Astrocyte (in vitro differentiated cells and primary cell): ENCODE data around the gene KRTAP5-6. TPM values are rescaled to one million over a fixed set of nuclear protein-coding genes. Genes with fewer than 3 reads are reported as not detected.

Experiments used
- DNase-seq: peaks from one replicate; pipeline ENCODE4 v3.0.0-alpha.2; 2010; ENCODE audit warnings: low read depth
- FAIRE-seq: peaks from 2 replicates; lab custom pipeline; 2011; peaks lifted over from hg19 to GRCh38; lab: Jason Lieb, UNC
- H2AFZ ChIP-seq: 2 replicates; pipeline ENCODE4 v1.6.0; 2012; ENCODE audit warnings: low read depth, low read length, inconsistent platforms
- H3K27ac ChIP-seq: 2 replicates; pipeline ENCODE4 v1.5.1; 2011; ENCODE audit warnings: low read depth, low read length, inconsistent platforms
- H3K27me3 ChIP-seq: 2 replicates; pipeline ENCODE4 v1.6.0; 2011; ENCODE audit warnings: low read length, inconsistent platforms; ENCODE audit not compliant: insufficient read depth
- H3K36me3 ChIP-seq: 2 replicates; pipeline ENCODE4 v1.5.1; 2011; ENCODE audit warnings: low read length, inconsistent platforms; ENCODE audit not compliant: insufficient read depth
- H3K4me1 ChIP-seq: 2 replicates; pipeline ENCODE4 v1.5.1; 2011; ENCODE audit warnings: low read length, inconsistent platforms; ENCODE audit not compliant: insufficient read depth
- H3K4me2 ChIP-seq: 2 replicates; pipeline ENCODE4 v1.6.0; 2012; ENCODE audit warnings: low read length, inconsistent platforms
- H3K4me3 ChIP-seq: 2 replicates; pipeline ENCODE4 v1.5.1; 2011; ENCODE audit warnings: low read depth, mild to moderate bottlenecking, low read length, inconsistent platforms; ENCODE audit not compliant: insufficient read depth
- H3K79me2 ChIP-seq: 2 replicates; pipeline ENCODE4 v1.6.0; 2012; ENCODE audit warnings: mild to moderate bottlenecking, low read length, inconsistent platforms; ENCODE audit not compliant: insufficient read depth
- H3K9ac ChIP-seq: 2 replicates; pipeline ENCODE4 v1.6.0; 2012; ENCODE audit warnings: mild to moderate bottlenecking, low read length, inconsistent platforms
- H3K9me3 ChIP-seq: 2 replicates; pipeline ENCODE4 v1.5.1; 2012; ENCODE audit warnings: low read depth, mild to moderate bottlenecking, low read length, inconsistent platforms; ENCODE audit not compliant: insufficient read depth
- H4K20me1 ChIP-seq: 2 replicates; pipeline ENCODE4 v1.6.0; 2012; ENCODE audit warnings: low read length, inconsistent platforms; ENCODE audit not compliant: insufficient read depth
- H3K27ac Mint-ChIP-seq: one replicate; pipeline ENCODE4 v1.8.0; 2021; ENCODE audit warnings: mild to moderate bottlenecking, mixed read lengths; ENCODE audit not compliant: unreplicated experiment
- H3K27me3 Mint-ChIP-seq: one replicate; pipeline ENCODE4 v1.8.0; 2021; ENCODE audit warnings: low read depth, mixed read lengths; ENCODE audit not compliant: unreplicated experiment
- H3K36me3 Mint-ChIP-seq: one replicate; pipeline ENCODE4 v1.8.0; 2021; ENCODE audit warnings: low read depth, mixed read lengths; ENCODE audit not compliant: unreplicated experiment
- H3K4me1 Mint-ChIP-seq: one replicate; pipeline ENCODE4 v1.8.0; 2021; ENCODE audit warnings: low read depth, mixed read lengths; ENCODE audit not compliant: unreplicated experiment
- H3K4me3 Mint-ChIP-seq: one replicate; pipeline ENCODE4 v1.8.0; 2021; ENCODE audit warnings: mild to moderate bottlenecking, moderate library complexity, mixed read lengths; ENCODE audit not compliant: unreplicated experiment
- H3K9me3 Mint-ChIP-seq: one replicate; pipeline ENCODE4 v1.8.0; 2021; ENCODE audit warnings: mild to moderate bottlenecking, mixed read lengths; ENCODE audit not compliant: unreplicated experiment
- EZH2 ChIP-seq: IDR thresholded peaks from 2 replicates; pipeline ENCODE4 v1.6.1; 2012; ENCODE audit warnings: mild to moderate bottlenecking, low read length, inconsistent platforms; ENCODE audit not compliant: insufficient read depth
- total RNA-seq: library from RNA; stranded (reverse); gene quantifications from 2 replicates; pipeline ENCODE4 v1.2.1, GENCODE V29; 2021
- TF ChIP-seq, protein P1 (sequence below): IDR thresholded peaks from 2 replicates; pipeline ENCODE4 v1.5.1; 2011; ENCODE audit warnings: low read depth, mild to moderate bottlenecking, inconsistent platforms, low read length, moderate library complexity; ENCODE audit not compliant: insufficient read depth

The KRTAP5-6 gene
- total RNA-seq, 1 donor from 2014 or later = not detected

DNA sequence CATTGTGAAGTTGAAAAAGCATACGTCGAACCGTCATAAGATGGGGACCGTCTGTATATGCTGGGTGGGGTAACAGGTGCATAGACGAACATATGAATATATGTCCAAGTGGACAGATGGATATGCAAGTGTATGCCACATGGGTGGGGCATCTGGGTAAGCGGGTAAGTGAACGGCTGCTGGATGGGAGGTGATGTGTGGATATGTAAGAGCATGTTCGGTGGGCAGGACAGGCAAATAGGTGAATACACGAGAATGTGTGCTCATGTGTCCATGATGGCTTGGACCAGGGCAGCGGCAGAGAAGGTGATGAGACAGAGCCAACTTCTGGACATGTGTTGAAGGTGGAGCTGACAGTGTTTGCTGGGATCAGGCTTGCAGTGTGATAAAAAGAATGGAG, 41.4 kb downstream of the KRTAP5-6 start:
- H3K4me2 ChIP-seq = no peak overlapping the region
- Mint-ChIP-seq H3K27me3 (peaks cover 54% of the 10 kb centered on the region), H3K27ac (no peak overlapping the region), H3K4me3 (no peak overlapping the region), H3K9me3 (peaks cover 30% of the 10 kb centered on the region), H3K36me3 (peaks cover 5% of the 10 kb centered on the region), H3K4me1 (no peaks in the 10 kb centered on the region)
- DNase-seq (no peak), FAIRE-seq (no peak)
- H3K4me1 ChIP-seq = no peaks in the 10 kb centered on the region
- no peak for TF ChIP-seq EZH2
- TF ChIP-seq, protein P1, sequence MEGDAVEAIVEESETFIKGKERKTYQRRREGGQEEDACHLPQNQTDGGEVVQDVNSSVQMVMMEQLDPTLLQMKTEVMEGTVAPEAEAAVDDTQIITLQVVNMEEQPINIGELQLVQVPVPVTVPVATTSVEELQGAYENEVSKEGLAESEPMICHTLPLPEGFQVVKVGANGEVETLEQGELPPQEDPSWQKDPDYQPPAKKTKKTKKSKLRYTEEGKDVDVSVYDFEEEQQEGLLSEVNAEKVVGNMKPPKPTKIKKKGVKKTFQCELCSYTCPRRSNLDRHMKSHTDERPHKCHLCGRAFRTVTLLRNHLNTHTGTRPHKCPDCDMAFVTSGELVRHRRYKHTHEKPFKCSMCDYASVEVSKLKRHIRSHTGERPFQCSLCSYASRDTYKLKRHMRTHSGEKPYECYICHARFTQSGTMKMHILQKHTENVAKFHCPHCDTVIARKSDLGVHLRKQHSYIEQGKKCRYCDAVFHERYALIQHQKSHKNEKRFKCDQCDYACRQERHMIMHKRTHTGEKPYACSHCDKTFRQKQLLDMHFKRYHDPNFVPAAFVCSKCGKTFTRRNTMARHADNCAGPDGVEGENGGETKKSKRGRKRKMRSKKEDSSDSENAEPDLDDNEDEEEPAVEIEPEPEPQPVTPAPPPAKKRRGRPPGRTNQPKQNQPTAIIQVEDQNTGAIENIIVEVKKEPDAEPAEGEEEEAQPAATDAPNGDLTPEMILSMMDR = no peak
- peaks cover 17% of the 10 kb centered on the region for H3K9me3 ChIP-seq
- H3K36me3 ChIP-seq = no peaks in the 10 kb centered on the region
- no peak overlapping the region for H3K9ac ChIP-seq
- H3K4me3 ChIP-seq = no peak overlapping the region
- no peaks in the 10 kb centered on the region for H3K79me2 ChIP-seq
- no peak overlapping the region for H2AFZ ChIP-seq
- no peak overlapping the region for H3K27ac ChIP-seq
- H4K20me1 ChIP-seq = no peaks in the 10 kb centered on the region
- no peaks in the 10 kb centered on the region for H3K27me3 ChIP-seq

DNA sequence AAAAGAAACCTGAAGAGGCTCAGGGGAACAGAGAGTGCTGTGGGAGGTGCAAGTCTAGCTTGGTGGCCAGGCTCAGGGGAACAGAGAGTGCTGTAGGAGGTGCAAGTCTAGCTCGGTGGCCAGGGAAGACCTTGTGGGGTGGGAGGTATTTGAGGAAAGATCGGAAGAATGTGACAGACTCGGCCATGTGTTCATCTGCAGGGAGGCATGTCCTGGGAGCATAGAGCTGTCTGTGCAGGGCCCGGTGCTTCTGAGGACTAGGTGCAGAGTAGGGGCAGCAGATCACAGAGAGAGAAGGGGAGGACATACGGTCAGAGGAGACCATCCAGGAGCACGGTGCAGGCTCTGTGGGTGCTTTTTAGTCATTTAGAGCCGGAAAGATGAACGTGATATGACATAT, 42.6 kb downstream of the KRTAP5-6 start:
- TF ChIP-seq, protein P1 = no peak
- TF ChIP-seq EZH2 = no peak
- no peak overlapping the region for H3K4me2 ChIP-seq
- H3K4me1 ChIP-seq = no peaks in the 10 kb centered on the region
- peaks cover 30% of the 10 kb centered on the region for H3K9me3 Mint-ChIP-seq
- H3K36me3 Mint-ChIP-seq = peaks cover 5% of the 10 kb centered on the region
- peaks cover 46% of the 10 kb centered on the region for H3K27me3 Mint-ChIP-seq
- no peaks in the 10 kb centered on the region for H3K27me3 ChIP-seq
- no peaks in the 10 kb centered on the region for H3K36me3 ChIP-seq
- H3K9ac ChIP-seq = no peak overlapping the region
- no peaks in the 10 kb centered on the region for H4K20me1 ChIP-seq
- H3K4me3 ChIP-seq = no peak overlapping the region
- no peak overlapping the region for H3K27ac Mint-ChIP-seq
- FAIRE-seq (no peak), DNase-seq (no peak)
- no peak overlapping the region for H3K27ac ChIP-seq
- H3K4me3 Mint-ChIP-seq = no peak overlapping the region
- no peak overlapping the region for H2AFZ ChIP-seq
- no peaks in the 10 kb centered on the region for H3K79me2 ChIP-seq
- H3K4me1 Mint-ChIP-seq = no peaks in the 10 kb centered on the region
- peaks cover 17% of the 10 kb centered on the region for H3K9me3 ChIP-seq

DNA sequence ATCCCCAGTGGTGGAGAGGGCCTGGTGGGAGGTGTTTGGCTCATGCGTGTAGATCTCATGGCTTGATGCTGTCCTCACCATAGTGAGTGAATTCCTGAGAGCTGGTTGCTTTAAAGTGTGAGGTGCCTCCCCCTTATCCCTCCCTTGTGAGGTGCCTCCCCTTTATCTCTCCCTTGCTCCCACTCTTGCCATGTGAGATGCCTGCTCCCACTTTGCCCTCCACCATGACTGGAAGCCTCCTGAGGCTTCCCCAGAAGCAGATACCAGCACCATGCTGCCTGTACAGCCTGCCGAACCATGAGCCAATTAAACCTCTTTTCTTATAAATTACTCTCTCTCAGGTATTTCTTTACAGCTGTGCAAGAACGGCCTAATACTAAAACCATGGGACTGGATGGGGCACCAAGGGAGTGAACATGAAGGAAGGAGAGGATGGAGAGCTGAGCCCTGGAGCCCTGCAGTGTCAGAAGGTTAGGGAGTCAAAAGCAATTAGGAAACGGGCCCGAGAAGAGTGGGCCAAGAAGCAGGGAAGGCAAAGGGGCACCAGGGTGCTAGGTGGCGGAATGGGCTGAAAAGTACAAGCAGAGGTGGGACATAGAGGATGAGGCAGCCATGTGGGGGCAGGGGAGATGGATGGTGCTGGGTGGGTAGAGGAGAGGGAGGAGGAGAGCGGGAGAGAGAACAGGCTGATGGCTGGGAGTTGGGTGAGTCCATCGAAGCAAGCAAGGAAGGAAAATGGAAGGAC, 44.0 kb downstream of the KRTAP5-6 start:
- no peak overlapping the region for H3K4me2 ChIP-seq
- FAIRE-seq (no peak), DNase-seq (no peak)
- peaks cover 8% of the 10 kb centered on the region for H4K20me1 ChIP-seq
- Mint-ChIP-seq H3K4me3 (no peak overlapping the region), H3K27ac (no peak overlapping the region), H3K36me3 (peaks cover 3% of the 10 kb centered on the region), H3K9me3 (peaks cover 27% of the 10 kb centered on the region), H3K27me3 (peaks cover 40% of the 10 kb centered on the region), H3K4me1 (no peaks in the 10 kb centered on the region)
- H3K9ac ChIP-seq = no peak overlapping the region
- TF ChIP-seq, protein P1 = no peak
- TF ChIP-seq EZH2 = no peak
- H3K4me1 ChIP-seq = no peaks in the 10 kb centered on the region
- no peaks in the 10 kb centered on the region for H3K27me3 ChIP-seq
- H3K4me3 ChIP-seq = no peak overlapping the region
- H2AFZ ChIP-seq = no peak overlapping the region
- no peak overlapping the region for H3K27ac ChIP-seq
- H3K36me3 ChIP-seq = no peaks in the 10 kb centered on the region
- H3K79me2 ChIP-seq = no peaks in the 10 kb centered on the region
- H3K9me3 ChIP-seq = peaks cover 18% of the 10 kb centered on the region
